Measurements from ENCODE around the gene IMPG1. TPM values are rescaled to one million over a fixed set of nuclear protein-coding genes. Genes with fewer than 3 reads are reported as not detected.

IMPG1 gene
- polyA plus RNA-seq, 1 donor (not counting 4 experiments of a cell fraction or from before 2014, with no cell fraction given): not detected

DNA sequence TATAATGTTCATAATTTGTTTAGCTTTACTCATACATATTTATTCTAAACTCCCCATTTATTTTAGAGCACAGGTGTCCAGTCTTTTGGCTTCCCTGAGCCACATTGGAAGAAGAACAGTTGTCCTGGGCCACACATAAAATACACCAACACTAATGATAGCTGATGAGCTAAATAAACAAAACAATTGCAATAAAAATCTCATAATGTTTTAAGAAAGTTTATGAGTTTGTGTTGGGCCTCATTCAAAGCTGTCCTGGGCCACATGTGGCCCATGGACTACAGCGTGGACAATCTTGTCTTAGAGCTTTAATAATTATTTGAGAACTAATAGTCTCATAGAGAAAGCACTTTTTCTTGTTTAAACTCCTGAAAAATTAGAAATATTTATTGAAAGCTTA lies 192.2 kb downstream of the IMPG1 start:
- no peak overlapping the region for H3K9ac ChIP-seq (ENCODE audit: control insufficient read depth, extremely low read depth, insufficient read depth, low read length)
- no peaks in the 10 kb centered on the region for H3K9me3 ChIP-seq (ENCODE audit: control insufficient read depth, low read depth, low read length)
- dilution Hi-C loops (cut with MboI; ENCODE audit: extremely low pct_ligation_motif_present, low sequenced_read_pairs): no loop called here
- no peaks in the 10 kb centered on the region for H3K27me3 ChIP-seq (ENCODE audit: control insufficient read depth, extremely low read depth, insufficient read depth, low read length)
- no peak for DNase-seq (ENCODE audit: low read depth, low spot score)
- TF ChIP-seq, protein P1, sequence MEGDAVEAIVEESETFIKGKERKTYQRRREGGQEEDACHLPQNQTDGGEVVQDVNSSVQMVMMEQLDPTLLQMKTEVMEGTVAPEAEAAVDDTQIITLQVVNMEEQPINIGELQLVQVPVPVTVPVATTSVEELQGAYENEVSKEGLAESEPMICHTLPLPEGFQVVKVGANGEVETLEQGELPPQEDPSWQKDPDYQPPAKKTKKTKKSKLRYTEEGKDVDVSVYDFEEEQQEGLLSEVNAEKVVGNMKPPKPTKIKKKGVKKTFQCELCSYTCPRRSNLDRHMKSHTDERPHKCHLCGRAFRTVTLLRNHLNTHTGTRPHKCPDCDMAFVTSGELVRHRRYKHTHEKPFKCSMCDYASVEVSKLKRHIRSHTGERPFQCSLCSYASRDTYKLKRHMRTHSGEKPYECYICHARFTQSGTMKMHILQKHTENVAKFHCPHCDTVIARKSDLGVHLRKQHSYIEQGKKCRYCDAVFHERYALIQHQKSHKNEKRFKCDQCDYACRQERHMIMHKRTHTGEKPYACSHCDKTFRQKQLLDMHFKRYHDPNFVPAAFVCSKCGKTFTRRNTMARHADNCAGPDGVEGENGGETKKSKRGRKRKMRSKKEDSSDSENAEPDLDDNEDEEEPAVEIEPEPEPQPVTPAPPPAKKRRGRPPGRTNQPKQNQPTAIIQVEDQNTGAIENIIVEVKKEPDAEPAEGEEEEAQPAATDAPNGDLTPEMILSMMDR (optimal IDR thresholded peaks at IDR 0.05 in 1 of 3, IDR thresholded peaks at IDR 0.05 in 1 of 3, conservative IDR thresholded peaks at IDR 0.05 in 1 of 3; ENCODE audit: extremely low read depth in 1 of 3, insufficient read depth in 2 of 3, low read length in 3 of 3): no peak
- TF ChIP-seq EZH2 (IDR thresholded peaks at IDR 0.05; ENCODE audit: low read length): no peak
- peaks cover 10% of the 10 kb centered on the region for H3K4me1 ChIP-seq (ENCODE audit: control insufficient read depth, extremely low read depth, insufficient read depth, low read length)
- peaks cover 1 to 3% of the 10 kb centered on the region in 2 experiments for H3K36me3 ChIP-seq (ENCODE audit: control insufficient read depth in 2 of 2, extremely low read depth in 1 of 2, insufficient read depth in 2 of 2, low read length in 2 of 2)
- no peak overlapping the region for H3K4me3 ChIP-seq (ENCODE audit: control insufficient read depth in 2 of 3, extremely low read depth in 1 of 3, insufficient read depth in 2 of 3, low read depth in 1 of 3, low read length in 3 of 3)
- H4K20me1 ChIP-seq (ENCODE audit: control insufficient read depth, extremely low read depth, insufficient read depth, low read length): no peaks in the 10 kb centered on the region
- no peak overlapping the region for H3K4me2 ChIP-seq (ENCODE audit: control insufficient read depth, extremely low read depth, insufficient read depth, low read depth, low read length)
- no peak for FAIRE-seq
- no peaks in the 10 kb centered on the region for H3K9me1 ChIP-seq (ENCODE audit: control insufficient read depth, extremely low read depth, insufficient read depth, low read length)
- H3K27ac ChIP-seq (ENCODE audit: control insufficient read depth, insufficient read depth, low read length): no peak overlapping the region
- no peaks in the 10 kb centered on the region for H3K79me2 ChIP-seq (ENCODE audit: control insufficient read depth, insufficient read depth, low read length)
- H2AFZ ChIP-seq (ENCODE audit: control insufficient read depth, low read length): no peak overlapping the region

DNA sequence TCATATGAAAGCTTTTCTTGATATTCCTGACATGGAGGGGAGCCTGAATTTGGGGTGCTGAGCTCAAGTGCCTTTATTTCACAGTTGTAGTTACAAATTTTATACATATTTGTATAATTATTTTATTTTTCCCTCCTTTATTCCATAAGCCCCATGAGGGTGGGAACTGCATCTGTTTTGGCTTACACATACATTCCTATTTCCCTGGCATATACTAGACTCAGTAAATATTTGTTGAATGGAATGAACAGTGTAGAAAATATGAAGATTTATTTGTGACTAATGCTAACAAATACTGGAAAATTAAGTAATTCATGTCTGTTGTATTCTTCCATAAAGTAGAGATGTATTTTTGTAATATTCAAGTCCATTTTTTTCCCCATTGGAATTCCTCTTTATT lies 196.3 kb downstream of the IMPG1 start:
- no peak overlapping the region for H3K4me2 ChIP-seq (ENCODE audit: control insufficient read depth, extremely low read depth, insufficient read depth, low read depth, low read length)
- no peak overlapping the region for H3K27ac ChIP-seq (ENCODE audit: control insufficient read depth, insufficient read depth, low read length)
- no peak for DNase-seq (ENCODE audit: low read depth, low spot score)
- H3K9ac ChIP-seq (ENCODE audit: control insufficient read depth, extremely low read depth, insufficient read depth, low read length): no peak overlapping the region
- no peaks in the 10 kb centered on the region for H4K20me1 ChIP-seq (ENCODE audit: control insufficient read depth, extremely low read depth, insufficient read depth, low read length)
- dilution Hi-C loops (cut with MboI; ENCODE audit: extremely low pct_ligation_motif_present, low sequenced_read_pairs): no loop called here
- no peak overlapping the region for H2AFZ ChIP-seq (ENCODE audit: control insufficient read depth, low read length)
- TF ChIP-seq, protein P1 (optimal IDR thresholded peaks at IDR 0.05 in 1 of 3, IDR thresholded peaks at IDR 0.05 in 1 of 3, conservative IDR thresholded peaks at IDR 0.05 in 1 of 3; ENCODE audit: extremely low read depth in 1 of 3, insufficient read depth in 2 of 3, low read length in 3 of 3): no peak
- no peak for TF ChIP-seq EZH2 (IDR thresholded peaks at IDR 0.05; ENCODE audit: low read length)
- no peaks in the 10 kb centered on the region for H3K79me2 ChIP-seq (ENCODE audit: control insufficient read depth, insufficient read depth, low read length)
- peaks cover 2 to 12% of the 10 kb centered on the region in 2 experiments for H3K36me3 ChIP-seq (ENCODE audit: control insufficient read depth in 2 of 2, extremely low read depth in 1 of 2, insufficient read depth in 2 of 2, low read length in 2 of 2)
- H3K4me3 ChIP-seq (ENCODE audit: control insufficient read depth in 2 of 3, extremely low read depth in 1 of 3, insufficient read depth in 2 of 3, low read depth in 1 of 3, low read length in 3 of 3): no peak overlapping the region
- no peaks in the 10 kb centered on the region for H3K27me3 ChIP-seq (ENCODE audit: control insufficient read depth, extremely low read depth, insufficient read depth, low read length)
- no peaks in the 10 kb centered on the region for H3K9me3 ChIP-seq (ENCODE audit: control insufficient read depth, low read depth, low read length)
- no peaks in the 10 kb centered on the region for H3K9me1 ChIP-seq (ENCODE audit: control insufficient read depth, extremely low read depth, insufficient read depth, low read length)
- H3K4me1 ChIP-seq (ENCODE audit: control insufficient read depth, extremely low read depth, insufficient read depth, low read length): no peaks in the 10 kb centered on the region
- no peak for FAIRE-seq
